HCT116 (cell line): Measurements from ENCODE around the gene TCF7L1. TPM values are rescaled to one million over a fixed set of nuclear protein-coding genes. Genes with fewer than 3 reads are reported as not detected.
A peak's percentile ranks its signal among the peaks of the same experiment; 100 is the strongest.

Experiments used
- ATAC-seq: fragments of 200-7000 bp; cut with Tn5 transposase; 2 replicates; pipeline ENCODE4 v1.9.1; 2020; ENCODE audit warnings: mild to moderate bottlenecking, moderate library complexity
- BruUV-seq: library from RNA; stranded (reverse); fragments of 400-500 nt; replicated peaks from 2 replicates; lab custom pipeline; 2021; lab: Mats Ljungman, UMichigan
- CTCF ChIA-PET: fragments of 300-600 bp; sonication (Branson Sonifier 250); formaldehyde crosslinking; loops from one replicate; lab custom pipeline; 2021; ENCODE audit warnings: antibody characterized with exemption; lab: Charles Lee
- POLR2A ChIA-PET: fragments of 300-600, 350-600 bp; sonication (Branson Sonifier 250); formaldehyde crosslinking; loops from one replicate; lab custom pipeline; 2021; ENCODE audit warnings: antibody characterized with exemption; lab: Charles Lee
- RAD21 ChIA-PET, 2 experiments: fragments of 300-600 bp; sonication (Branson Sonifier 250); formaldehyde crosslinking; loops; one replicate each; lab custom pipeline; 2023; ENCODE audit warnings: low total read pairs in 2 of 2; ENCODE audit not compliant: uncharacterized antibody in 2 of 2, unreplicated experiment in 2 of 2, low non-redundant PET in 1 of 2; lab: Charles Lee
- DNase-seq: peaks from one replicate; pipeline ENCODE4 v3.0.0-alpha.2; 2010; ENCODE audit warnings: low read depth, low spot score
- H2AFZ ChIP-seq: fragments of 200-600 bp; shearing (Covaris generic), sonication (generic); 2 replicates; pipeline ENCODE4 v1.6.1; 2017; ENCODE audit warnings: low read depth, mixed run types, mixed read lengths, antibody characterized with exemption, low read length; ENCODE audit not compliant: poor library complexity, severe bottlenecking
- H3K27ac ChIP-seq: 2 replicates; pipeline ENCODE4 v1.5.1; 2012; ENCODE audit warnings: low read depth, low read length
- H3K27me3 ChIP-seq: fragments of 200-600 bp; sonication (generic); 2 replicates; pipeline ENCODE4 v1.6.1; 2016; ENCODE audit warnings: mixed run types, low read length, mixed read lengths; ENCODE audit not compliant: insufficient read depth
- H3K36me3 ChIP-seq, 2 experiments: fragments of 200-500 bp in 1 of 2; fragments of 200-600 bp in 1 of 2; sonication (Bioruptor generic) in 1 of 2; sonication (generic) in 1 of 2; 2 replicates each; pipeline versions ENCODE4 v1.5.1 to v1.6.1; 2014 to 2016; ENCODE audit warnings: low read length in 2 of 2, inconsistent platforms in 1 of 2, mixed read lengths in 1 of 2, mixed run types in 1 of 2; ENCODE audit not compliant: insufficient read depth in 2 of 2, control insufficient read depth in 1 of 2
- H3K4me1 ChIP-seq, 2 experiments: fragments of 200-600 bp in 1 of 2; sonication (generic) in 1 of 2; 2 replicates each; pipeline versions ENCODE4 v1.5.1 to v1.6.1; 2012 to 2017; ENCODE audit warnings: low read length in 2 of 2, inconsistent platforms in 1 of 2, mild to moderate bottlenecking in 1 of 2, mixed read lengths in 1 of 2, mixed run types in 1 of 2, moderate library complexity in 1 of 2; ENCODE audit not compliant: insufficient read depth in 2 of 2, control insufficient read depth in 1 of 2
- H3K4me2 ChIP-seq: fragments of 200-600 bp; sonication (generic); 2 replicates; pipeline ENCODE4 v1.6.1; 2017; ENCODE audit warnings: mixed run types, low read length, mixed read lengths
- H3K4me3 ChIP-seq, 2 experiments: fragments of 200-600 bp in 1 of 2; sonication (generic) in 1 of 2; replicated peaks in 1 of 2; 2 replicates each; pipeline ENCODE4 v1.5.1; 2011 to 2016; ENCODE audit warnings: low read length in 2 of 2, control low read depth in 1 of 2, low read depth in 1 of 2, mild to moderate bottlenecking in 1 of 2, mixed read lengths in 1 of 2, mixed run types in 1 of 2
- H3K79me2 ChIP-seq: fragments of 200-600 bp; sonication (generic); 2 replicates; pipeline ENCODE4 v1.6.1; 2017; ENCODE audit warnings: mild to moderate bottlenecking, mixed run types, low read length, moderate library complexity, mixed read lengths; ENCODE audit not compliant: insufficient read depth
- H3K9ac ChIP-seq: fragments of 200-600 bp; sonication (generic); 2 replicates; pipeline ENCODE4 v1.6.1; 2016; ENCODE audit warnings: low read length, mixed read lengths
- H3K9me2 ChIP-seq: fragments of 200-600 bp; sonication (generic), shearing (Covaris generic); 2 replicates; pipeline ENCODE4 v1.6.1; 2017; ENCODE audit warnings: mixed run types, mild to moderate bottlenecking, moderate library complexity; ENCODE audit not compliant: insufficient read depth
- H3K9me3 ChIP-seq, 2 experiments: fragments of 200-500 bp in 1 of 2; fragments of 200-600 bp in 1 of 2; sonication (Bioruptor generic) in 1 of 2; sonication (generic) in 1 of 2; 2 replicates each; pipeline ENCODE4 v1.6.1; 2014 to 2017; ENCODE audit warnings: low read length in 2 of 2, mixed read lengths in 2 of 2, inconsistent platforms in 1 of 2, low read depth in 1 of 2, mild to moderate bottlenecking in 1 of 2, mixed run types in 1 of 2, moderate library complexity in 1 of 2; ENCODE audit not compliant: control insufficient read depth in 1 of 2, insufficient read depth in 1 of 2
- H4K20me1 ChIP-seq: fragments of 200-600 bp; sonication (generic), shearing (Covaris generic); 2 replicates; pipeline ENCODE4 v1.6.1; 2017; ENCODE audit warnings: mixed run types, mild to moderate bottlenecking, moderate library complexity; ENCODE audit not compliant: insufficient read depth
- EZH2phosphoT487 ChIP-seq: fragments of 200-600 bp; IDR thresholded peaks from 2 replicates; pipeline ENCODE4 v1.6.1; 2018; ENCODE audit warnings: antibody characterized with exemption, borderline replicate concordance
- FOSL1 ChIP-seq: IDR thresholded peaks from 2 replicates; pipeline ENCODE4 v1.6.1; 2012; ENCODE audit warnings: low read depth
- JUND ChIP-seq: IDR thresholded peaks from 2 replicates; pipeline ENCODE4 v1.6.1; 2012
- POLR2AphosphoS5 ChIP-seq: IDR thresholded peaks from 2 replicates; pipeline ENCODE4 v1.6.1; 2011; ENCODE audit warnings: mild to moderate bottlenecking, low read depth, low read length, moderate library complexity
- SP1 ChIP-seq: IDR thresholded peaks from 2 replicates; pipeline ENCODE4 v1.6.1; 2012; ENCODE audit warnings: low read depth
- SRF ChIP-seq: IDR thresholded peaks from 2 replicates; pipeline ENCODE4 v1.6.1; 2012; ENCODE audit warnings: low read depth
- TCF7L2 ChIP-seq: IDR thresholded peaks from 2 replicates; pipeline ENCODE4 v1.7.0; 2011; ENCODE audit warnings: borderline replicate concordance, inconsistent platforms; ENCODE audit not compliant: insufficient read depth, insufficient read length; ENCODE audit errors: extremely low read depth
- YY1 ChIP-seq: IDR thresholded peaks from 2 replicates; pipeline ENCODE4 v1.6.1; 2011; ENCODE audit warnings: low read length, low read depth, moderate library complexity, mild to moderate bottlenecking; ENCODE audit not compliant: insufficient replicate concordance; ENCODE audit errors: extremely low read depth
- intact Hi-C: fragments of 100-400 bp; cut with micrococcal nuclease; formaldehyde crosslinking; loops from 2 replicates; pipeline ENCODE4 v1.10.0; 2022
- total RNA-seq: library from RNA; stranded (reverse); gene quantifications from one replicate; pipeline ENCODE4 v1.2.1, GENCODE V29; 2021; ENCODE audit not compliant: unreplicated experiment
- TF ChIP-seq, protein P1 (sequence below): IDR thresholded peaks from 2 replicates; pipeline ENCODE4 v1.6.1; 2012
- TF ChIP-seq, protein P2 (sequence below): IDR thresholded peaks from 2 replicates; pipeline ENCODE4 v1.6.1; 2012

The TCF7L1 gene
- total RNA-seq, 1 experiment from 2014 or later, result 10.3 TPM

GRCh38 chr2:85272357-85272756 is 139.2 kb downstream of the TCF7L1 start:
- no peaks in the 10 kb centered on the region; the same call in 1 of the 2 replicates for H3K27me3 ChIP-seq
- CTCF ChIA-PET, result interaction anchor here (0.9 kb wide), 1 partner anchor 15 kb away, joined by 3 read pairs; no protein-coding TSS in a partner anchor
- no peaks in the 10 kb centered on the region for H4K20me1 ChIP-seq
- no TSS peak for BruUV-seq
- ATAC-seq (no peak), DNase-seq (no peak)
- no peaks in the 10 kb centered on the region for H3K9me3 ChIP-seq
- no peaks in the 10 kb centered on the region for H3K79me2 ChIP-seq
- RAD21 ChIA-PET, result no interaction called here
- intact Hi-C loops, result no loop called here
- H2AFZ ChIP-seq, result no peak overlapping the region
- TF ChIP-seq, protein P1, sequence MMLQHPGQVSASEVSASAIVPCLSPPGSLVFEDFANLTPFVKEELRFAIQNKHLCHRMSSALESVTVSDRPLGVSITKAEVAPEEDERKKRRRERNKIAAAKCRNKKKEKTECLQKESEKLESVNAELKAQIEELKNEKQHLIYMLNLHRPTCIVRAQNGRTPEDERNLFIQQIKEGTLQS, result no peak
- no peak for TF ChIP-seq FOSL1
- TF ChIP-seq JUND, result no peak
- no peak for TF ChIP-seq EZH2phosphoT487
- no peak for TF ChIP-seq SP1
- no peak for TF ChIP-seq SRF
- TF ChIP-seq YY1, result no peak
- no peak overlapping the region for H3K4me2 ChIP-seq
- H3K4me1 ChIP-seq, result peaks cover 6 to 8% of the 10 kb centered on the region in 2 experiments
- no peak overlapping the region for H3K4me3 ChIP-seq
- H3K9ac ChIP-seq, result no peak overlapping the region
- no peaks in the 10 kb centered on the region for H3K36me3 ChIP-seq
- no peak overlapping the region for H3K27ac ChIP-seq
- POLR2A ChIA-PET, result no interaction called here
- no peaks in the 10 kb centered on the region for H3K9me2 ChIP-seq

DNA sequence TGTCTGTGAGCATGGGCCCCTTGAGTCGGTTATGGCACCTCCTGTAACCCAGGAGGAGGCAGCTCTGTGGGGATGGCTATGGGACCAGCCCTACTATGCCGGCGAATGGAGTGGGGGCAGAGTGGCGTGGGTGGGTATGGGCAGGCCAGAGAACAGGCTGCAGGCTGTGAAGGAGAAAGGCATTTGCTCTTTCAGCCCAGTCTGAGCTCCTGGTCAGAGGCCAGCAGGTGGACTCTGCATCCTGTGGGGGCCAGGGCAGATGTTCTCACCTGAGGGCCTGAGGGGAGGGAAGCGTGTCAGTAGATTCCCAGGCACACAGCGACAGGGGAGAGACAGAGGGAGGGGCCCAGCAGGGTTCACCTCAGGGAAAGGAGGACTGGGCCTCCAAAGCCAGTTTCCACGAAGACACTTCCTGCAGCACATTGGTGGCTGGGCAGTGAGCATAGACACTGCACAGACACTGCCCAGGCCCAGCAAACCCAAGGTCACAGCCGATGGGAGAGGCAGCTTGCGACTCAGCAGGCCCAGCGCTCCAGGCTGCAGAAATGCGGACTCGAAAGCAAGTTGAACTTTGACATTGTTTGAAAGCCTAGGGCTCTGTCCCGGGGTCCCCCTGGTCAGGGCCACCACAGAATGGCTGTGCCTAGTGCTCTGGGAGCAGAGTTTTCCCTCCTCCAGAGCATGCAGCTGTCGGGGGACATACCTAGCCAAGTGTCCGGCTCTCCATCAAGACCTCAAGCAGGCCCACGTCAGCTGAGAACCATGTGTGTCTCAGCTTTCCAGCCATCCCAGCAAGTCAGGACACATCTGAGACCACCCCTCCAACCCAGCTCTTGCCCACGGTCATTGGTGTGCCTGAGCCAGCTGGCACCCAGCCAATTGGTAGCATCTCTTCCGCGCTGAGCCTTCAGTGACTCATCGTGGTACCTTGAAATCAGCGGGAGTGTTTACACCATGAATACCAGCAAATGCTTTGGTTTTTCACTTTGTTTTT is 140.8 kb downstream of the TCF7L1 start:
- peak; percentile 74 for ATAC-seq

More for the DNA sequence above, 140.8 kb downstream of the TCF7L1 start:
- H4K20me1 ChIP-seq, result no peaks in the 10 kb centered on the region
- no peak overlapping the region for H3K27ac ChIP-seq
- H3K9me2 ChIP-seq, result no peaks in the 10 kb centered on the region
- intact Hi-C loops, result no loop called here
- no peaks in the 10 kb centered on the region for H3K9me3 ChIP-seq
- no peaks in the 10 kb centered on the region for H3K36me3 ChIP-seq
- H3K4me1 ChIP-seq, result peaks cover 6 to 8% of the 10 kb centered on the region in 2 experiments
- BruUV-seq, result no TSS peak
- no peak overlapping the region for H3K4me3 ChIP-seq
- no peak for DNase-seq
- ChIA-PET POLR2A (no interaction called here), RAD21 (interaction anchor here in 1 of 2 experiments (0.7 kb wide), 1 partner anchor 96 kb away, joined by 3 read pairs; no protein-coding TSS in a partner anchor), CTCF (interaction anchor here (0.8 to 2.6 kb wide), 2 partner anchors 8 to 141 kb away, joined by 3 to 10 read pairs; partner anchors contain the start of gene TCF7L1)
- H2AFZ ChIP-seq, result no peak overlapping the region
- no peak overlapping the region for H3K9ac ChIP-seq
- H3K4me2 ChIP-seq, result peak overlapping the region; percentile 48
- H3K27me3 ChIP-seq, result no peaks in the 10 kb centered on the region; the same call in 1 of the 2 replicates
- TF ChIP-seq FOSL1 (peak; percentile 59), JUND (peak; percentile 68), POLR2AphosphoS5 (peak; percentile 57; the same call in 1 of the 2 replicates), TCF7L2 (peak; percentile 57)
- TF ChIP-seq, protein P2, sequence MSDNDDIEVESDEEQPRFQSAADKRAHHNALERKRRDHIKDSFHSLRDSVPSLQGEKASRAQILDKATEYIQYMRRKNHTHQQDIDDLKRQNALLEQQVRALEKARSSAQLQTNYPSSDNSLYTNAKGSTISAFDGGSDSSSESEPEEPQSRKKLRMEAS, result no peak
- no peaks in the 10 kb centered on the region for H3K79me2 ChIP-seq
